Testis (tissue), 2 donors: Measurements from ENCODE around the gene ARHGAP25.

Experiments
- CTCF ChIP-seq, 3 experiments: fragments of 450-650 bp in 2 of 3; fragments of 200-600 bp in 1 of 3; sonication (generic) in 1 of 3; IDR thresholded peaks; one replicate each; pipeline ENCODE4 v1.5.1; 2016 to 2019; ENCODE audit warnings: antibody characterized with exemption in 3 of 3, mild to moderate bottlenecking in 2 of 3, moderate library complexity in 1 of 3
- POLR2A ChIP-seq: fragments of 450-650 bp; IDR thresholded peaks from one replicate; pipeline ENCODE4 v1.6.1; 2017; ENCODE audit warnings: antibody characterized with exemption, mild to moderate bottlenecking, moderate library complexity

- no peak for TF ChIP-seq CTCF (IDR thresholded peaks at IDR 0.05)
- no peak for TF ChIP-seq POLR2A
Observed at GRCh38 chr2:68809324-68810240, 75.0 kb downstream of the ARHGAP25 start.
